SH-SY5Y (cell line): Measurements from ENCODE around the gene NFE2L2.

ENCODE experiments used
- GATA2 ChIP-seq: IDR thresholded peaks from 2 replicates; pipeline ENCODE4 v1.6.1; 2011; ENCODE audit warnings: mild to moderate bottlenecking, low read depth, low read length
- GATA3 ChIP-seq: IDR thresholded peaks from 2 replicates; pipeline ENCODE4 v1.6.1; 2011; ENCODE audit warnings: low read depth, mild to moderate bottlenecking, low read length, moderate library complexity

DNA sequence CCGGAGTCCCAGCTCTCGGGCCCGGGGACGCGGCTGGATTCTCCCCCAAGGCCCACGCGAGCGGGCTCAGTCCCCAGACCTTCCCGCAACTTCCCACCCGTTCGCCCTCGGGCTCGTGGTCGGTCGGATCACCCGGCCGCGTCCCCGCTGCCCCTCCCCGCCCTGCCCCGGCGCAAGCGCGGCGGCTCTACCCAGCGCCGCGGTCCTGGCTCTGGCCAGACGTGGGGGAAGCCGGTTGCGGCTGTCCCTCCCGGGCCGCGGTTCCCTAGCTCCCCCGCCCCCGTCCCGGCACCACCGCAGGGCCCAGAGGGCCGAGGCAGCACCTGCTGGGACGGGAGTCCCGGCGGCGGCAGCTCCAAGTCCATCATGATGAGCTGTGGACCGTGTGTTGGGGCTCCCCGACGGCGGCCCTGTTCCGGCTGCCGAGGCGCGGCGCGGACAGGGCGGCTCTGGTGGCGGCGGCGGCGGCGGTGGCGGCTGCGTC, 276 bp downstream of the NFE2L2 start:
- no peak for TF ChIP-seq GATA2
- TF ChIP-seq GATA3: no peak
